CD14-positive monocyte (primary cell): ENCODE results near the gene ABI1. TPM values are rescaled to one million over a fixed set of nuclear protein-coding genes. Genes with fewer than 3 reads are reported as not detected.
A peak's percentile ranks its signal among the peaks of the same experiment; 100 is the strongest.

Experiments
- DNase-seq, 3 donors: peaks; one replicate each; pipeline ENCODE4 v3.0.0-alpha.2; 2011 to 2022
- H2AFZ ChIP-seq: 2 replicates; pipeline ENCODE4 v1.6.0; 2012; ENCODE audit warnings: mild to moderate bottlenecking, low read depth, low read length, inconsistent platforms; ENCODE audit not compliant: insufficient read depth, poor library complexity, severe bottlenecking
- H3K27ac ChIP-seq, 2 donors: 1 replicate in 1 of 2; 2 replicates in 1 of 2; pipeline ENCODE4 v1.5.1; 2012 to 2013; ENCODE audit warnings: low read length in 2 of 2, control low read depth in 1 of 2, inconsistent platforms in 1 of 2, low read depth in 1 of 2, mild to moderate bottlenecking in 1 of 2
- H3K27me3 ChIP-seq, 2 donors: one replicate each; pipeline versions ENCODE4 v1.6.0 to v1.6.1; 2011 to 2013; ENCODE audit warnings: low read length in 2 of 2; ENCODE audit not compliant: control insufficient read depth in 2 of 2, insufficient read depth in 2 of 2
- H3K36me3 ChIP-seq, 2 donors: replicated peaks in 1 of 2; 1 replicate in 1 of 2; 2 replicates in 1 of 2; pipeline versions ENCODE4 v1.5.1 to v1.6.1; 2012 to 2013; ENCODE audit warnings: low read length in 2 of 2, control low read depth in 1 of 2, inconsistent platforms in 1 of 2, mild to moderate bottlenecking in 1 of 2; ENCODE audit not compliant: insufficient read depth in 2 of 2, control insufficient read depth in 1 of 2
- H3K4me1 ChIP-seq, 2 donors: 1 replicate in 1 of 2; 2 replicates in 1 of 2; pipeline versions ENCODE4 v1.5.1 to v1.6.1; 2012 to 2013; ENCODE audit warnings: low read length in 2 of 2, control low read depth in 1 of 2, inconsistent platforms in 1 of 2, mild to moderate bottlenecking in 1 of 2, moderate library complexity in 1 of 2; ENCODE audit not compliant: insufficient read depth in 2 of 2, control insufficient read depth in 1 of 2
- H3K4me2 ChIP-seq: replicated peaks from 2 replicates; pipeline ENCODE3; 2012; ENCODE audit warnings: low read length, moderate library complexity, mild to moderate bottlenecking; ENCODE audit not compliant: poor library complexity, severe bottlenecking; ENCODE audit errors: extremely low read depth
- H3K4me3 ChIP-seq, 3 experiments: fragments of 200-600 bp in 1 of 3; sonication (generic) in 1 of 3; replicated peaks in 1 of 3; 1 replicate in 2 of 3; 2 replicates in 1 of 3; pipeline ENCODE4 v1.5.1; 2011 to 2013; ENCODE audit warnings: low read length in 3 of 3, mild to moderate bottlenecking in 3 of 3, control low read depth in 2 of 3, low read depth in 2 of 3, inconsistent platforms in 1 of 3, moderate library complexity in 1 of 3
- H3K79me2 ChIP-seq: 2 replicates; pipeline ENCODE4 v1.6.0; 2012; ENCODE audit warnings: mild to moderate bottlenecking, control low read depth, inconsistent platforms, low read length, moderate library complexity; ENCODE audit not compliant: insufficient read depth
- H3K9ac ChIP-seq: 2 replicates; pipeline ENCODE4 v1.6.0; 2017; ENCODE audit warnings: low read length, mild to moderate bottlenecking; ENCODE audit not compliant: insufficient read depth, poor library complexity, severe bottlenecking
- H3K9me3 ChIP-seq, 2 donors: replicated peaks in 1 of 2; 1 replicate in 1 of 2; 2 replicates in 1 of 2; pipeline versions ENCODE4 v1.5.1 to v1.6.1; 2012 to 2013; ENCODE audit warnings: low read length in 2 of 2, control low read depth in 1 of 2; ENCODE audit not compliant: control insufficient read depth in 1 of 2, insufficient read depth in 1 of 2
- H4K20me1 ChIP-seq: 2 replicates; pipeline ENCODE4 v1.6.0; 2012; ENCODE audit warnings: mild to moderate bottlenecking, low read length, control low read depth, moderate library complexity; ENCODE audit not compliant: insufficient read depth
- H3K27ac Mint-ChIP-seq, 7 donors: one replicate each; pipeline ENCODE4 v1.8.0; 2020; ENCODE audit warnings: mild to moderate bottlenecking in 7 of 7, mixed read lengths in 7 of 7, moderate library complexity in 6 of 7, inconsistent platforms in 2 of 7
- H3K27me3 Mint-ChIP-seq, 3 donors: one replicate each; pipeline ENCODE4 v1.8.0; 2021 to 2022; ENCODE audit warnings: low read depth in 3 of 3, mild to moderate bottlenecking in 3 of 3, mixed read lengths in 3 of 3, moderate library complexity in 3 of 3, inconsistent platforms in 1 of 3
- H3K36me3 Mint-ChIP-seq, 2 donors: one replicate each; pipeline ENCODE4 v1.8.0; 2020; ENCODE audit warnings: mixed read lengths in 2 of 2, inconsistent platforms in 1 of 2, mild to moderate bottlenecking in 1 of 2
- H3K4me1 Mint-ChIP-seq: one replicate; pipeline ENCODE4 v1.8.0; 2020; ENCODE audit warnings: mild to moderate bottlenecking, mixed read lengths
- H3K4me3 Mint-ChIP-seq, 2 donors: one replicate each; pipeline ENCODE4 v1.8.0; 2020; ENCODE audit warnings: mild to moderate bottlenecking in 2 of 2, mixed read lengths in 2 of 2, moderate library complexity in 1 of 2
- H3K9me3 Mint-ChIP-seq, 7 donors: one replicate each; pipeline ENCODE4 v1.8.0; 2020 to 2022; ENCODE audit warnings: mixed read lengths in 7 of 7, mild to moderate bottlenecking in 6 of 7, moderate library complexity in 6 of 7, inconsistent platforms in 2 of 7
- WGBS: methylation state at CpG from one replicate; pipeline ENCODE4 v1.1.5; 2013; ENCODE audit warnings: missing lambda C conversion rate; ENCODE audit not compliant: insufficient coverage; 5-methylcytosine and 5-hydroxymethylcytosine counted together
- intact Hi-C, 2 donors: fragments of 100-400 bp; cut with micrococcal nuclease; formaldehyde crosslinking; loops; one replicate each; pipeline versions ENCODE4 v1.15.0 to v1.15.1; 2023
- polyA plus RNA-seq, 3 donors: library from polyadenylated mRNA; depleted of rRNA in 1 of 3; unstranded in 2 of 3; stranded (reverse) in 1 of 3; fragments of 300-500 nt in 2 of 3; fragments of >200 nt in 1 of 3; fragmentation: Illumina TruSeq in 2 of 3; gene quantifications; 1 replicate in 2 of 3; 2 replicates in 1 of 3; pipeline ENCODE4 v1.2.3, GENCODE V29; 2012 to 2021
- TF ChIP-seq, protein P1 (sequence below): fragments of 200-600 bp; IDR thresholded peaks from one replicate; pipeline ENCODE4 v1.8.0; 2022; ENCODE audit warnings: antibody characterized with exemption, mild to moderate bottlenecking

The ABI1 gene
- polyA plus RNA-seq, 3 donors = 39.8 to 77.2 (median 61.5) TPM

DNA sequence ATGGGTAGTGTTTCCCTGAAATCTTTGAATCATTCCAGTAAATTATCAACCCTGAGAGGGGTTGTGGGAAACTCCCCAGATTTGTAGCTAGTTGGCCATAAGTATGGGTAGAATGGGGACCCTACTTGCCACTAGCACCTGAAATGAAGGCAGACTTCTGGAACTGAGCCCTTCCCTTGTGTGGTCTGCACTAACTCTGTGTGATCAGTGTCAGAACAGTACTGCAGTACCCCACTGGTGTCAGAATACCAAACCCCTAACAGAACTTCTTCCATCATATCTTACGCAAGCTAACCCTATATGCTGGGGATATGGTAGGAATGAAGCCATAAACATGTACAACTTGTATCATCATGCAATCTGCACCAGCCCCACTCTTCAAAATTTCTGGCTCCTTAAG lies 50.8 kb downstream of the ABI1 start:
- Mint-ChIP-seq H3K9me3 (no peaks in the 10 kb centered on the region), H3K4me1 (peaks cover 13% of the 10 kb centered on the region), H3K4me3 (no peak overlapping the region), H3K27ac (no peak overlapping the region), H3K36me3 (peaks cover 7 to 28% of the 10 kb centered on the region in 2 donors), H3K27me3 (peaks cover 0 to 3% (median 2%) of the 10 kb centered on the region in 3 donors)
- Histone ChIP-seq H3K4me3 (no peak overlapping the region), H3K27me3 (no peaks in the 10 kb centered on the region), H3K27ac (no peak overlapping the region), H3K79me2 (peaks cover 94% of the 10 kb centered on the region), H2AFZ (no peak overlapping the region), H4K20me1 (peaks cover 100% of the 10 kb centered on the region), H3K9me3 (no peaks in the 10 kb centered on the region), H3K4me1 (no peaks in the 10 kb centered on the region), H3K36me3 (peaks cover 0 to 26% of the 10 kb centered on the region in 2 donors), H3K9ac (no peak overlapping the region), H3K4me2 (no peak overlapping the region)
- WGBS = no CpG with 5 or more reads among the region's 1 CpG
- DNase-seq = no peak
- TF ChIP-seq, protein P1, sequence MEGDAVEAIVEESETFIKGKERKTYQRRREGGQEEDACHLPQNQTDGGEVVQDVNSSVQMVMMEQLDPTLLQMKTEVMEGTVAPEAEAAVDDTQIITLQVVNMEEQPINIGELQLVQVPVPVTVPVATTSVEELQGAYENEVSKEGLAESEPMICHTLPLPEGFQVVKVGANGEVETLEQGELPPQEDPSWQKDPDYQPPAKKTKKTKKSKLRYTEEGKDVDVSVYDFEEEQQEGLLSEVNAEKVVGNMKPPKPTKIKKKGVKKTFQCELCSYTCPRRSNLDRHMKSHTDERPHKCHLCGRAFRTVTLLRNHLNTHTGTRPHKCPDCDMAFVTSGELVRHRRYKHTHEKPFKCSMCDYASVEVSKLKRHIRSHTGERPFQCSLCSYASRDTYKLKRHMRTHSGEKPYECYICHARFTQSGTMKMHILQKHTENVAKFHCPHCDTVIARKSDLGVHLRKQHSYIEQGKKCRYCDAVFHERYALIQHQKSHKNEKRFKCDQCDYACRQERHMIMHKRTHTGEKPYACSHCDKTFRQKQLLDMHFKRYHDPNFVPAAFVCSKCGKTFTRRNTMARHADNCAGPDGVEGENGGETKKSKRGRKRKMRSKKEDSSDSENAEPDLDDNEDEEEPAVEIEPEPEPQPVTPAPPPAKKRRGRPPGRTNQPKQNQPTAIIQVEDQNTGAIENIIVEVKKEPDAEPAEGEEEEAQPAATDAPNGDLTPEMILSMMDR = no peak
- intact Hi-C loops = no loop called here

DNA sequence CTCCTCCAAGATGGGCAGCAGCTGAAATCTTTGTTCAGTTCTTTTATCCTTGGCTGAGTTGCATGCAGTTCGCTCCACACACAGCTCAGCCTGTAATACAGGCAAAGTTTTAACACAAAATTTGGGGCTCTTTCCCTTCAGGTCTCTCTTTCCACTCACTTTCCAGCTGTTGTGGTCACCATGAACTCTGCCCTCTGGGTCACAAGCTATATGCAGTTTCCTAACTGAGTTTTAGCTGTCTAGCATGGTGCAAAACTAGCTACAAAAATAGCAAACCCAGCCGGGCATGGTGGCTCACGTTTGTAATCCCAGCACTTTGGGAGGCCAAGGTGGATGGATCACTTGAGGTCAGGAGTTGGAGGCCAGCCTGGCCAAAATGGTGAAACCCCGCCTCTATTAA lies 53.2 kb downstream of the ABI1 start:
- 95% methylated on average over 4 of the region's 4 CpGs for WGBS
- no peak overlapping the region for H3K4me2 ChIP-seq
- no peaks in the 10 kb centered on the region for H3K27me3 ChIP-seq
- peaks cover 0 to 23% of the 10 kb centered on the region in 2 donors for H3K36me3 ChIP-seq
- H3K27ac ChIP-seq = no peak overlapping the region
- H3K27ac Mint-ChIP-seq = peak overlapping the region in 2 of 7 donors; percentile 32 to 58
- no peak overlapping the region for H3K4me3 Mint-ChIP-seq
- intact Hi-C loops = no loop called here
- H3K9me3 Mint-ChIP-seq = no peaks in the 10 kb centered on the region
- H3K36me3 Mint-ChIP-seq = peaks cover 4 to 19% of the 10 kb centered on the region in 2 donors
- no peak overlapping the region for H2AFZ ChIP-seq
- peaks cover 100% of the 10 kb centered on the region for H4K20me1 ChIP-seq
- no peaks in the 10 kb centered on the region for H3K4me1 ChIP-seq
- no peak for DNase-seq
- H3K27me3 Mint-ChIP-seq = peaks cover 0 to 3% (median 2%) of the 10 kb centered on the region in 3 donors
- H3K4me3 ChIP-seq = no peak overlapping the region
- H3K9ac ChIP-seq = no peak overlapping the region
- TF ChIP-seq, protein P1 = no peak
- no peaks in the 10 kb centered on the region for H3K9me3 ChIP-seq
- H3K4me1 Mint-ChIP-seq = peaks cover 14% of the 10 kb centered on the region
- H3K79me2 ChIP-seq = peaks cover 94% of the 10 kb centered on the region
